Endothelial cell of umbilical vein (primary cell): ENCODE results near the gene GBE1.

Experiments
- CTCF ChIP-seq, 2 donors: IDR thresholded peaks; 1 replicate in 1 of 2; 2 replicates in 1 of 2; pipeline ENCODE4 v1.5.1; 2011; ENCODE audit warnings: low read length in 2 of 2, mild to moderate bottlenecking in 2 of 2, moderate library complexity in 2 of 2, control low read depth in 1 of 2, inconsistent platforms in 1 of 2, low read depth in 1 of 2; ENCODE audit not compliant: insufficient read depth in 1 of 2; ENCODE audit errors: extremely low read depth in 1 of 2
- EZH2 ChIP-seq: IDR thresholded peaks from 2 replicates; pipeline ENCODE4 v1.6.1; 2012; ENCODE audit warnings: borderline replicate concordance, low read depth, mild to moderate bottlenecking, moderate library complexity, low read length, inconsistent platforms; ENCODE audit not compliant: severe bottlenecking
- FOS ChIP-seq: IDR thresholded peaks from 2 replicates; pipeline ENCODE4 v1.6.1; 2011; ENCODE audit warnings: mild to moderate bottlenecking, low read length, moderate library complexity, borderline replicate concordance; ENCODE audit not compliant: insufficient read depth
- JUN ChIP-seq: IDR thresholded peaks from 2 replicates; pipeline ENCODE4 v1.6.1; 2011; ENCODE audit warnings: borderline replicate concordance, low read depth; ENCODE audit not compliant: insufficient read length, insufficient read depth
- MYC ChIP-seq: IDR thresholded peaks from one replicate; pipeline ENCODE4 v1.6.1; 2011; ENCODE audit warnings: mild to moderate bottlenecking, low read depth, low read length
- POLR2A ChIP-seq: IDR thresholded peaks from 2 replicates; pipeline ENCODE4 v1.6.1; 2012; ENCODE audit warnings: low read depth, mild to moderate bottlenecking, control low read depth, low read length
- TF ChIP-seq, protein P1 (sequence below): IDR thresholded peaks from 2 replicates; pipeline ENCODE4 v1.6.1; 2011; ENCODE audit not compliant: insufficient read depth, insufficient read length

DNA sequence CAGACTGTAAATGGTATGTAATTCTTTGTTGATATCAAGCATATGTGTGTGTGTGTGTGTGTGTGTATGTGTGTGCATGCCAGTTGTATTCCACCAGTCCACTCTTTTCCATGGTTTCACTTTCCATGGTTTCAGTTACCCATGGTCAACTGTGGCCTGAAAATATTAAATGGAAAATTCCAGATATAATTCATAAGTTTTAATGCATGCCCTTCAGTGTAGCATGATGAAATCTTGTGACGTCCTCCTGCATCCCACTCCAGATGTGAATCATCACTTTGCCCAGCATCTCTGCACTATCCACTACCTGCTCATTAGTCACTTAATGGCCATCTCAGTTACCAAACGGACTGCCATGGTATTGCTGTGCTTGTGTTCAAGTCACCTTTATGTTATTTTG, 215.9 kb downstream of the GBE1 start:
- TF ChIP-seq EZH2 (no peak), CTCF (IDR thresholded peaks at IDR 0.05; ENCODE audit: extremely low read depth in 1 of 2, insufficient read depth in 1 of 2, low read depth in 1 of 2, low read length in 2 of 2) (no peak), POLR2A (no peak), FOS (no peak), MYC (no peak), JUN (no peak)
- TF ChIP-seq, protein P1, sequence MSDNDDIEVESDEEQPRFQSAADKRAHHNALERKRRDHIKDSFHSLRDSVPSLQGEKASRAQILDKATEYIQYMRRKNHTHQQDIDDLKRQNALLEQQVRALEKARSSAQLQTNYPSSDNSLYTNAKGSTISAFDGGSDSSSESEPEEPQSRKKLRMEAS, result no peak
